Prostate gland (tissue), 2 donors: ENCODE data around the gene KCNJ6.

Experiments used
- POLR2A ChIP-seq: fragments of 450-650 bp; IDR thresholded peaks from one replicate; pipeline ENCODE4 v1.6.1; 2016; ENCODE audit warnings: antibody characterized with exemption, mild to moderate bottlenecking
- TF ChIP-seq, protein P1 (sequence below), 4 experiments: fragments of 200-600 bp in 2 of 4; fragments of 450-650 bp in 2 of 4; sonication (generic) in 2 of 4; IDR thresholded peaks; 1 replicate in 3 of 4; 2 replicates in 1 of 4; pipeline ENCODE4 v1.5.1; 2016 to 2019; ENCODE audit warnings: antibody characterized with exemption in 4 of 4, mild to moderate bottlenecking in 2 of 4, moderate library complexity in 2 of 4

DNA sequence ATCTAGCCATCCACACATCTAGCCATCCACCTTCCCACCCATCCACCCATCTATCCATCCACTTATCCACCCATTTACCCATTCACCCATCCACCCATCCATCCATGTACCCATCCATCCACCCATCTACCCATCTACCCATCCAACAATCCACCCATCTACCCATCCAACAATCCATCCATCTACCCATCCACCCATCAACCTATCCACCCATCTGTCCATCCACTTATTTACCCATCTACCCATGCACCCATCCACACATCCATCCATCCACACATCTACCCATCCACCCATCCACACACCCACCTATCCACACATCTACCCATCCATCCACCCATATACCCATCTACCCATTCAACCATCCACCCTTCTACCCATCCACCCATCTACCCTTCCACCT, 311.3 kb downstream of the KCNJ6 start:
- TF ChIP-seq, protein P1, sequence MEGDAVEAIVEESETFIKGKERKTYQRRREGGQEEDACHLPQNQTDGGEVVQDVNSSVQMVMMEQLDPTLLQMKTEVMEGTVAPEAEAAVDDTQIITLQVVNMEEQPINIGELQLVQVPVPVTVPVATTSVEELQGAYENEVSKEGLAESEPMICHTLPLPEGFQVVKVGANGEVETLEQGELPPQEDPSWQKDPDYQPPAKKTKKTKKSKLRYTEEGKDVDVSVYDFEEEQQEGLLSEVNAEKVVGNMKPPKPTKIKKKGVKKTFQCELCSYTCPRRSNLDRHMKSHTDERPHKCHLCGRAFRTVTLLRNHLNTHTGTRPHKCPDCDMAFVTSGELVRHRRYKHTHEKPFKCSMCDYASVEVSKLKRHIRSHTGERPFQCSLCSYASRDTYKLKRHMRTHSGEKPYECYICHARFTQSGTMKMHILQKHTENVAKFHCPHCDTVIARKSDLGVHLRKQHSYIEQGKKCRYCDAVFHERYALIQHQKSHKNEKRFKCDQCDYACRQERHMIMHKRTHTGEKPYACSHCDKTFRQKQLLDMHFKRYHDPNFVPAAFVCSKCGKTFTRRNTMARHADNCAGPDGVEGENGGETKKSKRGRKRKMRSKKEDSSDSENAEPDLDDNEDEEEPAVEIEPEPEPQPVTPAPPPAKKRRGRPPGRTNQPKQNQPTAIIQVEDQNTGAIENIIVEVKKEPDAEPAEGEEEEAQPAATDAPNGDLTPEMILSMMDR (IDR thresholded peaks at IDR 0.05), result no peak
- TF ChIP-seq POLR2A, result no peak
